ENCODE results near the gene SNPH. TPM values are rescaled to one million over a fixed set of nuclear protein-coding genes. Genes with fewer than 3 reads are reported as not detected.
A peak's percentile ranks its signal among the peaks of the same experiment; 100 is the strongest.

SNPH gene
- total and polyA plus RNA-seq, 7 experiments from 2014 or later = 6.0 to 43.4 (median 16.7) TPM

DNA sequence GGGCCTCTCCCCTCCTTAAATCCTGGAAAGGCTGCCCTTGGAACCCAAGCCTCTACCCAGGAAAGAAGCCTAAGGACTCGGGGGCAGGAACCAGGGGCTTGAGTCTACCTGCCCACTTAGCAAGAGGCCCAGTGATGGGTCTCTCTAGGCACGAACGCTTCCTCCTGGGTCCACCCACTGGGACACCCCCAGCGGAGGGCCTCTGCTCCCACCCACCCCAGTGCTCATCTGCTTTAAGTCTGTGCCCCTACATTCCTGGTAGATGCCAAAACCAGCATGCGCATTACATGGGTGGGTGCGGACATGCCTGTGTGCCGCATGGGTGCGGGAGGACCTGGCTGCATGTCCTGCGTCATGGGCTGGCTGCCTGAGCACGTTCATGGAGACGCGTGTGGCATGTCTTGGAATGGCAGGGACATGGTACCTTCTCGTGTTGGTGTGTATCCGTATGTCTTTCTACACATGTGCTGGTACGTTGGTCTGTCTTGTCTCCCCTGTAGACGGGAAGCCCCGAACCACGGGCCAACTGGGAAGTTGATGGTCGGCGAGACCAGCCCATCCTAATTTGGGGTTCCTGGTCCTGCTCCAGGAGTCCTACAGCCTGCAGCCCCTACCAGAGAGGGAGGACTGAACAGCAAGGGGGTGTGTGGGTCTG, 29.3 kb downstream of the SNPH start:
- H3K4me3 ChIP-seq (ENCODE audit: low read length) = no peak overlapping the region
- ChIA-PET POLR2A (no interaction called here), CTCF (no interaction called here)
- peaks cover 20 to 55% (median 52%) of the 10 kb centered on the region in 7 donors for H3K4me1 Mint-ChIP-seq
- no peak for ATAC-seq
- no peak overlapping the region for H3K27ac Mint-ChIP-seq
- no peak overlapping the region for H3K27ac ChIP-seq (ENCODE audit: low read depth, low read length)
- peaks cover under 1 to 18% (median 4%) of the 10 kb centered on the region in 5 donors for H3K36me3 Mint-ChIP-seq
- peaks cover 0 to 46% (median 0%) of the 10 kb centered on the region in 3 experiments for H3K36me3 ChIP-seq (ENCODE audit: control insufficient read depth in 2 of 3, insufficient read depth in 3 of 3, low read length in 3 of 3)
- H3K9me3 Mint-ChIP-seq = no peaks in the 10 kb centered on the region
- H3K27me3 Mint-ChIP-seq = no peaks in the 10 kb centered on the region
- H3K9me3 ChIP-seq (ENCODE audit: control insufficient read depth in 2 of 3, low read length in 3 of 3) = no peaks in the 10 kb centered on the region
- H3K27me3 ChIP-seq (ENCODE audit: control insufficient read depth in 2 of 2, insufficient read depth in 2 of 2, low read length in 2 of 2) = no peaks in the 10 kb centered on the region
- intact Hi-C loops (cut with micrococcal nuclease) = no loop called here
- no peak overlapping the region for H3K4me3 Mint-ChIP-seq
- DNase-seq = no peak
- peaks cover 3 to 35% of the 10 kb centered on the region in 2 donors for H3K4me1 ChIP-seq (ENCODE audit: control insufficient read depth in 2 of 2, insufficient read depth in 2 of 2, low read length in 2 of 2)

DNA sequence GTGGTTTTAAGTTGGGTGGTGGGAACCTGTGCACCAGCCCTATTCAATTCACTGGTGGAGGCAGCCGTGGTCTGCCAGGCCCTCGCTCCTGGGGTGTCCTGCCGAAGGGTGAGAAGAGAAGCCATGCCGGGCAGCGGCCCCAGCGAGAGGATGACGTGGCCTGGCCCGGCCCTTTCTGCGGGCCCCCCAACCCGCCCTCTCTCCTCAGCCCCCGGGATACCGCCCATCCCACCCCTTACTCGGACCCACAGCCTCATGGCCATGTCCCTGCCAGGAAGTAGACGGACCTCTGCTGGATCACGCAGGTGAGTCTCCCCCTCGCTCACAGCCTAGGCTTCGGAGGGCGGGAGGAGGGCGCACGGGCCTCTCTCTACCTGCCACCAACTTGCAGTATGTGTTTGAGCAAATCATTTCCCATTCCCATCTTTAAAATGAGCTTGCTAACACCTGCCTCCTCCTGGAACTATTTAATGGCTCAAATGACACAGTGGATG, 30.1 kb downstream of the SNPH start:
- H3K4me1 Mint-ChIP-seq = peaks cover 27 to 56% (median 52%) of the 10 kb centered on the region in 7 donors
- Histone ChIP-seq H3K9me3 (ENCODE audit: control insufficient read depth in 2 of 3, low read length in 3 of 3) (no peaks in the 10 kb centered on the region), H3K4me3 (ENCODE audit: low read length) (no peak overlapping the region), H3K4me1 (ENCODE audit: control insufficient read depth in 2 of 2, insufficient read depth in 2 of 2, low read length in 2 of 2) (peaks cover 11 to 38% of the 10 kb centered on the region in 2 donors), H3K36me3 (ENCODE audit: control insufficient read depth in 2 of 3, insufficient read depth in 3 of 3, low read length in 3 of 3) (peaks cover 0 to 46% (median 0%) of the 10 kb centered on the region in 3 experiments), H3K27ac (ENCODE audit: low read depth, low read length) (no peak overlapping the region), H3K27me3 (ENCODE audit: control insufficient read depth in 2 of 2, insufficient read depth in 2 of 2, low read length in 2 of 2) (no peaks in the 10 kb centered on the region)
- POLR2A ChIA-PET = no interaction called here
- H3K36me3 Mint-ChIP-seq = peaks cover 3 to 21% (median 7%) of the 10 kb centered on the region in 5 donors
- DNase-seq (no peak), ATAC-seq (no peak)
- no peaks in the 10 kb centered on the region for H3K9me3 Mint-ChIP-seq
- H3K4me3 Mint-ChIP-seq = no peak overlapping the region
- intact Hi-C loops (cut with micrococcal nuclease) = no loop called here
- CTCF ChIA-PET = no interaction called here
- no peaks in the 10 kb centered on the region for H3K27me3 Mint-ChIP-seq
- peak overlapping the region in 2 of 9 donors; percentile 36 to 87 for H3K27ac Mint-ChIP-seq

DNA sequence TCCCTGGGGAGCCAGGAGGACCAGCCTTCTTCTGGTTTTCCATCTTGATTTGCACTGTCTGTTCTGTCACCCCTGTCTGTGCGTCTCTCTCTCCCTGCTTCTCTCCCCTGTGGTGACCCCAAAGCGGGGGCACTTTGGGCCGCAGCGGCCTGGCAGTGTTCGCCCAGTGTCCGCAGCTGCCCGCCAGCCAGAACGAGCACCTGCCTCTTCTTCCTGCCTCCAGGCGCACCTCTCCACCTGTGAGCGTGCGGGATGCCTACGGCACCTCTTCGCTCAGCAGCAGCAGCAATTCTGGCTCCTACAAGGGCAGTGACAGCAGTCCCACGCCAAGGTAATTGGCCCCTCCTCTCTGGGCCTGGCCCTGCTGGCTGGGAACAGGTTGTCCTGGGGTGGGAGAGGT, 30.8 kb downstream of the SNPH start:
- intact Hi-C loops (cut with micrococcal nuclease) = no loop called here

DNA sequence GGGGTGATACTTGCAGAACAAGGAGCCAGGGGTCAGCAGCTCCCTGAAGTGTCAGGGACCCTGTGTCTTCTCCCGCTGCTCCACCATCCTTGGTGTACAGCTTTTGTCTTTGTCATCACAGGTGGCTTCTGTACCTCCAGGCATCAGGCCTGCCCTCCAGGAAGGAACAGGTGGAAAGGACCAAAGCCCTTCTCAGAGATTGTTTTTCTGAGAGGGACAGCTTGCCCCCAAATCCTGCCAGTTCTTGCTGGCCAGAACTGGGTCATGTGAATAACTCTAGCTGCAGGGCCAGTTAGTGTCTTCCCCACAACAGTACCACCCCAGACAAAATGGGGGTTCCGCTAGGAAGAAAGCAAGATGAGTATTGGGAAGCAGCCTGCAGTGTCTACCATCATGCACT, 31.4 kb downstream of the SNPH start:
- no peaks in the 10 kb centered on the region for H3K9me3 Mint-ChIP-seq
- no peak for ATAC-seq
- Histone ChIP-seq H3K27me3 (ENCODE audit: control insufficient read depth in 2 of 2, insufficient read depth in 2 of 2, low read length in 2 of 2) (no peaks in the 10 kb centered on the region), H3K27ac (ENCODE audit: low read depth, low read length) (no peak overlapping the region), H3K4me1 (ENCODE audit: control insufficient read depth in 2 of 2, insufficient read depth in 2 of 2, low read length in 2 of 2) (peaks cover 12 to 34% of the 10 kb centered on the region in 2 donors), H3K4me3 (ENCODE audit: low read length) (no peak overlapping the region), H3K36me3 (ENCODE audit: control insufficient read depth in 2 of 3, insufficient read depth in 3 of 3, low read length in 3 of 3) (peaks cover 0 to 46% (median 0%) of the 10 kb centered on the region in 3 experiments), H3K9me3 (ENCODE audit: control insufficient read depth in 2 of 3, low read length in 3 of 3) (no peaks in the 10 kb centered on the region)
- intact Hi-C loops (cut with micrococcal nuclease) = no loop called here
- no peak overlapping the region for H3K4me3 Mint-ChIP-seq
- H3K4me1 Mint-ChIP-seq = peaks cover 29 to 47% (median 43%) of the 10 kb centered on the region in 7 donors
- H3K27ac Mint-ChIP-seq = peak overlapping the region in 6 of 9 donors; percentile 3 to 87 (median 59)
- CTCF ChIA-PET = interaction anchor here (1.5 to 4.3 kb wide), 2 partner anchors 11 to 69 kb away, joined by 4 to 22 read pairs; no protein-coding TSS in a partner anchor
- no peaks in the 10 kb centered on the region for H3K27me3 Mint-ChIP-seq
- POLR2A ChIA-PET = interaction anchor here (0.7 to 1.1 kb wide), 2 partner anchors 11 to 24 kb away, joined by 3 to 5 read pairs; no protein-coding TSS in a partner anchor
- H3K36me3 Mint-ChIP-seq = peaks cover 4 to 23% (median 7%) of the 10 kb centered on the region in 5 donors
- DNase-seq = no peak

More for the DNA sequence above, 30.8 kb downstream of the SNPH start:
- peaks cover 29 to 52% (median 48%) of the 10 kb centered on the region in 7 donors for H3K4me1 Mint-ChIP-seq
- H3K27me3 ChIP-seq (ENCODE audit: control insufficient read depth in 2 of 2, insufficient read depth in 2 of 2, low read length in 2 of 2) = no peaks in the 10 kb centered on the region
- H3K4me1 ChIP-seq (ENCODE audit: control insufficient read depth in 2 of 2, insufficient read depth in 2 of 2, low read length in 2 of 2) = peaks cover 12 to 34% of the 10 kb centered on the region in 2 donors
- H3K9me3 Mint-ChIP-seq = no peaks in the 10 kb centered on the region
- no peak overlapping the region for H3K27ac ChIP-seq (ENCODE audit: low read depth, low read length)
- DNase-seq = no peak
- peaks cover 0 to 46% (median 0%) of the 10 kb centered on the region in 3 experiments for H3K36me3 ChIP-seq (ENCODE audit: control insufficient read depth in 2 of 3, insufficient read depth in 3 of 3, low read length in 3 of 3)
- H3K9me3 ChIP-seq (ENCODE audit: control insufficient read depth in 2 of 3, low read length in 3 of 3) = no peaks in the 10 kb centered on the region
- H3K36me3 Mint-ChIP-seq = peaks cover 4 to 23% (median 7%) of the 10 kb centered on the region in 5 donors
- no peaks in the 10 kb centered on the region for H3K27me3 Mint-ChIP-seq
- no peak overlapping the region for H3K4me3 Mint-ChIP-seq
- H3K27ac Mint-ChIP-seq = peak overlapping the region in 5 of 9 donors; percentile 44 to 87 (median 75)
- CTCF ChIA-PET = no interaction called here
- no peak for ATAC-seq
- H3K4me3 ChIP-seq (ENCODE audit: low read length) = no peak overlapping the region
- POLR2A ChIA-PET = interaction anchor here (1.1 kb wide), 1 partner anchor 11 kb away, joined by 5 read pairs; no protein-coding TSS in a partner anchor

DNA sequence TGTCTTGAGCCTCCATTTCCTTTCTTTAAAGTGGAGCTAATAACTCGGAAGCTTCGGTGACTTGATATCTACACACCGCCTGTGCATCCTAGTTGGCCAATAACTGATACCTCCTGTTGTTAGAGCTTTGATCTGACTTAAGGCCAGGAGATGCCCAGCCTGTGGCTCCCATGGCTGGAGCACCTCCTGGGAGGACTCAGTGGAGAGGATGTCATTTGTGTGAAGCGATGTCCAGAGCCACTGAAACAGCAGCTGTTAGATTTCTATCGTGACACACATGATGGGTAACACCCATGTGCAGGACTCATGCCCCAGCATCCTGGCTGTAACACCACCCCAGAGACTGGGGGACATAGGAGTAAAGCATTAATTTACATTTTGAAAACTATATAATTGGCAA, 32.1 kb downstream of the SNPH start:
- ATAC-seq (no peak), DNase-seq (no peak)
- peaks cover 0 to 53% (median 0%) of the 10 kb centered on the region in 3 experiments for H3K36me3 ChIP-seq (ENCODE audit: control insufficient read depth in 2 of 3, insufficient read depth in 3 of 3, low read length in 3 of 3)
- ChIA-PET CTCF (interaction anchor here (1.5 to 4.3 kb wide), 2 partner anchors 11 to 70 kb away, joined by 4 to 22 read pairs; no protein-coding TSS in a partner anchor), POLR2A (interaction anchor here (0.7 to 3.3 kb wide), 5 partner anchors 11 to 92 kb away, joined by 3 to 15 read pairs (median 5); partner anchors contain the start of gene SNPH)
- H3K27me3 ChIP-seq (ENCODE audit: control insufficient read depth in 2 of 2, insufficient read depth in 2 of 2, low read length in 2 of 2) = no peaks in the 10 kb centered on the region
- peaks cover 7 to 30% (median 9%) of the 10 kb centered on the region in 5 donors for H3K36me3 Mint-ChIP-seq
- peaks cover 24 to 40% (median 36%) of the 10 kb centered on the region in 7 donors for H3K4me1 Mint-ChIP-seq
- H3K9me3 ChIP-seq (ENCODE audit: control insufficient read depth in 2 of 3, low read length in 3 of 3) = no peaks in the 10 kb centered on the region
- peak overlapping the region in 3 of 9 donors; percentile 56 to 87 (median 74) for H3K27ac Mint-ChIP-seq
- no peaks in the 10 kb centered on the region for H3K9me3 Mint-ChIP-seq
- peaks cover 12 to 28% of the 10 kb centered on the region in 2 donors for H3K4me1 ChIP-seq (ENCODE audit: control insufficient read depth in 2 of 2, insufficient read depth in 2 of 2, low read length in 2 of 2)
- H3K27me3 Mint-ChIP-seq = no peaks in the 10 kb centered on the region
- no peak overlapping the region for H3K27ac ChIP-seq (ENCODE audit: low read depth, low read length)
- no peak overlapping the region for H3K4me3 Mint-ChIP-seq
- H3K4me3 ChIP-seq (ENCODE audit: low read length) = no peak overlapping the region
- intact Hi-C loops (cut with micrococcal nuclease) = loop anchor here in 1 of 2 donors (2.0 kb wide), 1 partner anchor 81 kb away; no protein-coding TSS in a partner anchor

- H3K27ac ChIP-seq (ENCODE audit: low read depth, low read length) = peak overlapping the region; percentile 17
- intact Hi-C loops (cut with micrococcal nuclease) = loop anchor here in 1 of 2 donors (2.0 kb wide), 1 partner anchor 82 kb away; no protein-coding TSS in a partner anchor
- CTCF ChIA-PET = interaction anchor here (0.9 to 4.3 kb wide), 4 partner anchors 12 to 168 kb away, joined by 3 to 22 read pairs (median 4); partner anchors contain the start of gene NSFL1C
- peaks cover 0 to 59% (median 0%) of the 10 kb centered on the region in 3 experiments for H3K36me3 ChIP-seq (ENCODE audit: control insufficient read depth in 2 of 3, insufficient read depth in 3 of 3, low read length in 3 of 3)
- no peaks in the 10 kb centered on the region for H3K27me3 ChIP-seq (ENCODE audit: control insufficient read depth in 2 of 2, insufficient read depth in 2 of 2, low read length in 2 of 2)
- peak overlapping the region in 1 of 10 donors; percentile 33 for H3K4me3 Mint-ChIP-seq
- peaks cover 7 to 35% (median 11%) of the 10 kb centered on the region in 5 donors for H3K36me3 Mint-ChIP-seq
- no peak overlapping the region for H3K4me3 ChIP-seq (ENCODE audit: low read length)
- H3K27me3 Mint-ChIP-seq = no peaks in the 10 kb centered on the region
- ATAC-seq (no peak), DNase-seq (no peak)
- no peaks in the 10 kb centered on the region for H3K9me3 ChIP-seq (ENCODE audit: control insufficient read depth in 2 of 3, low read length in 3 of 3)
- POLR2A ChIA-PET = interaction anchor here (1.9 to 3.3 kb wide), 2 partner anchors 12 to 33 kb away, joined by 11 to 15 read pairs; partner anchors contain the start of gene SNPH
- peak overlapping the region in 6 of 9 donors; percentile 11 to 90 (median 64) for H3K27ac Mint-ChIP-seq
- H3K4me1 ChIP-seq (ENCODE audit: control insufficient read depth in 2 of 2, insufficient read depth in 2 of 2, low read length in 2 of 2) = peaks cover 12 to 23% of the 10 kb centered on the region in 2 donors
- peaks cover 20 to 36% (median 32%) of the 10 kb centered on the region in 7 donors for H3K4me1 Mint-ChIP-seq
- no peaks in the 10 kb centered on the region for H3K9me3 Mint-ChIP-seq
Observed at GRCh38 chr20:1298888-1299511, 32.9 kb downstream of the SNPH start.
